GM10248 (cell line): ENCODE results near the gene SSR2.

Source experiments
- CTCF ChIA-PET: fragments of 300-600 bp; sonication (Branson Sonifier 250); formaldehyde crosslinking; extraction: SDS; loops from one replicate; lab custom pipeline; 2021; ENCODE audit warnings: antibody characterized with exemption; lab: Yijun Ruan, JAX
- POLR2A ChIA-PET: fragments of 350-650 bp; sonication (Branson Sonifier 250); formaldehyde crosslinking; extraction: SDS; loops from one replicate; lab custom pipeline; 2020; ENCODE audit warnings: antibody characterized with exemption; lab: Yijun Ruan, JAX
- DNase-seq: peaks from one replicate; pipeline ENCODE4 v3.0.0; 2012; ENCODE audit errors: extremely low spot score
- TF ChIP-seq, protein P1 (sequence below): IDR thresholded peaks from 2 replicates; pipeline ENCODE4 v1.5.1; 2012; ENCODE audit warnings: mild to moderate bottlenecking, low read depth; ENCODE audit errors: extremely low read depth, missing control alignments, control extremely low read depth

SSR2 gene

GRCh38 chr1:156009404-156009803, 11.3 kb downstream of the SSR2 start:
- no peak for DNase-seq
- ChIA-PET CTCF (interaction anchor here (1.5 to 2.0 kb wide), 3 partner anchors 16 to 120 kb away, joined by 3 to 7 read pairs (median 6); no protein-coding TSS in a partner anchor), POLR2A (no interaction called here)
- TF ChIP-seq, protein P1, sequence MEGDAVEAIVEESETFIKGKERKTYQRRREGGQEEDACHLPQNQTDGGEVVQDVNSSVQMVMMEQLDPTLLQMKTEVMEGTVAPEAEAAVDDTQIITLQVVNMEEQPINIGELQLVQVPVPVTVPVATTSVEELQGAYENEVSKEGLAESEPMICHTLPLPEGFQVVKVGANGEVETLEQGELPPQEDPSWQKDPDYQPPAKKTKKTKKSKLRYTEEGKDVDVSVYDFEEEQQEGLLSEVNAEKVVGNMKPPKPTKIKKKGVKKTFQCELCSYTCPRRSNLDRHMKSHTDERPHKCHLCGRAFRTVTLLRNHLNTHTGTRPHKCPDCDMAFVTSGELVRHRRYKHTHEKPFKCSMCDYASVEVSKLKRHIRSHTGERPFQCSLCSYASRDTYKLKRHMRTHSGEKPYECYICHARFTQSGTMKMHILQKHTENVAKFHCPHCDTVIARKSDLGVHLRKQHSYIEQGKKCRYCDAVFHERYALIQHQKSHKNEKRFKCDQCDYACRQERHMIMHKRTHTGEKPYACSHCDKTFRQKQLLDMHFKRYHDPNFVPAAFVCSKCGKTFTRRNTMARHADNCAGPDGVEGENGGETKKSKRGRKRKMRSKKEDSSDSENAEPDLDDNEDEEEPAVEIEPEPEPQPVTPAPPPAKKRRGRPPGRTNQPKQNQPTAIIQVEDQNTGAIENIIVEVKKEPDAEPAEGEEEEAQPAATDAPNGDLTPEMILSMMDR, result no peak

- POLR2A ChIA-PET, result no interaction called here
- TF ChIP-seq, protein P1, result no peak
- no peak for DNase-seq
- CTCF ChIA-PET, result interaction anchor here (1.1 to 2.6 kb wide), 4 partner anchors 17 to 218 kb away, joined by 3 to 12 read pairs (median 5); no protein-coding TSS in a partner anchor
These were observed 13.9 kb downstream of the SSR2 start for GRCh38 chr1:156006666-156007376.

DNA sequence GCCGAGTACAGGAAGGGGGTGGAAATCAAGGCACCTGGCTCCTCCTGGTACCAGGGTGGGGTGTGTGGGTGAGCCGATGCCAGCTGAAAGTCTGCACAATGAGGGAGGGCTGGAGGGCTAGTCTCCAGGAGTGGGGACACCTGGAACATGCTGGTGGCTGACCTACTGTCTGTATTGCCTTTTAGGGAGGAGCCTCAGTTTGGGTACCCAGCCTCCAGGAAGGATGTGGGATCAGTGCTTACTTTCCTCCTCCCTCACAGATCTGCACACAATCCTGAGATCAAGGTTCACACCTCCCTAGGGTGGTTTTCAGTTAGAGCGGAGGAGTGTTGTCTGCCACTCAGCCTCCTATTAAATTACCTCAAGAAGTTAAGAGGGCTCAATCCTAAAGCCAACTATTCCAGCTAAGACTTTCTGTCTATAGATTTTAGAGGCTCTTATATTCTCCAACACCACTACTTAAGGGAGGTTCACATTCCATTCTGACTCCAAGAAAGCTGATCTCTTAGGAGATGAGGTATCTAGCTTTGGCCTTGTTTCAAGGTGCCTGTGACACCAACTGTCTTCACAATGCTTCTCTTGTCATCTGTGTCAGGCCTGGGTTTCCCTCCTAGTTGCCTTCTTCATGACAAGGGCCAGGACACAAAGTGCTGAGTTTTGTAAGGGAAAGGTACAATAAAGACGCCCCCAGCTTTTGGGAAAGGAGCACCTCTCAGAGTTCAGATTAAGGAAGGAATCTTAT, 15.7 kb downstream of the SSR2 start:
- TF ChIP-seq, protein P1, result no peak
- CTCF ChIA-PET, result interaction anchor here (0.9 to 1.6 kb wide), 5 partner anchors 9 to 67 kb away, joined by 3 to 6 read pairs (median 4); no protein-coding TSS in a partner anchor
- POLR2A ChIA-PET, result no interaction called here
- DNase-seq, result no peak

DNA sequence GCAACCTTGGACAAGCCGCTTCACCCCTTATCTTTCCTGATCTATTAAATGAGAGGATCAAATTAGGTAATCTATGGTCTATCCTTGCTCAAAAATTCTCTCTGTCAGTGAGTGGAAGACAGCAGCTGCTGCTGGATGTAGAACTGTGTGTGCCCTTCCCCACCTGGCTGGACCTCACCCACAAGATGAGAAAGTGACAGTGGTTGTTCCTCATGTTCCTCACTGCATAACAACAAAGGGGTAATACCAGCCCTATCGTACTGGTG, 16.9 kb downstream of the SSR2 start:
- TF ChIP-seq, protein P1, result no peak
- ChIA-PET POLR2A (no interaction called here), CTCF (interaction anchor here (1.6 kb wide), 1 partner anchor 14 kb away, joined by 8 read pairs; no protein-coding TSS in a partner anchor)
- no peak for DNase-seq

- TF ChIP-seq, protein P1, result no peak
- ChIA-PET POLR2A (no interaction called here), CTCF (interaction anchor here (1.4 to 3.5 kb wide), 3 partner anchors 12 to 64 kb away, joined by 3 to 13 read pairs (median 11); no protein-coding TSS in a partner anchor)
- DNase-seq, result no peak
These were observed 18.4 kb downstream of the SSR2 start for GRCh38 chr1:156002188-156002911.

- CTCF ChIA-PET, result interaction anchor here (1.4 to 3.5 kb wide), 4 partner anchors 12 to 65 kb away, joined by 3 to 13 read pairs (median 8); no protein-coding TSS in a partner anchor
These were observed 19.0 kb downstream of the SSR2 start for GRCh38 chr1:156001662-156002171.

More at GRCh38 chr1:156001662-156002171, 19.0 kb downstream of the SSR2 start:
- POLR2A ChIA-PET, result no interaction called here
- TF ChIP-seq, protein P1, result no peak
- DNase-seq, result no peak
